Suprapubic skin (tissue), 4 donors: ENCODE measurements around the gene EPHA4. TPM values are rescaled to one million over a fixed set of nuclear protein-coding genes. Genes with fewer than 3 reads are reported as not detected.
A peak's percentile ranks its signal among the peaks of the same experiment; 100 is the strongest.

ENCODE experiments used
- DNase-seq, 2 donors: peaks; one replicate each; pipeline ENCODE4 v3.0.0-alpha.2; 2019; ENCODE audit warnings: low spot score in 2 of 2
- H3K27ac ChIP-seq: fragments of 200-600 bp; sonication (generic); one replicate; pipeline ENCODE4 v1.5.1; 2019
- H3K27me3 ChIP-seq: fragments of 200-600 bp; sonication (generic); one replicate; pipeline ENCODE4 v1.5.1; 2019
- H3K36me3 ChIP-seq: fragments of 200-600 bp; sonication (generic); one replicate; pipeline ENCODE4 v1.5.1; 2019
- H3K4me1 ChIP-seq: fragments of 200-600 bp; sonication (generic); one replicate; pipeline ENCODE4 v1.5.1; 2019
- H3K4me3 ChIP-seq: fragments of 200-600 bp; sonication (generic); one replicate; pipeline ENCODE4 v1.5.1; 2019; ENCODE audit warnings: mild to moderate bottlenecking
- H3K9me3 ChIP-seq: fragments of 200-600 bp; sonication (generic); one replicate; pipeline ENCODE4 v1.5.1; 2019
- EP300 ChIP-seq: sonication (generic); formaldehyde crosslinking; IDR thresholded peaks from one replicate; pipeline ENCODE4 v1.6.1; 2017; ENCODE audit warnings: antibody characterized with exemption
- POLR2A ChIP-seq, 2 donors: fragments of 450-650 bp; IDR thresholded peaks; one replicate each; pipeline ENCODE4 v1.6.1; 2017; ENCODE audit warnings: antibody characterized with exemption in 2 of 2, mild to moderate bottlenecking in 2 of 2, moderate library complexity in 2 of 2
- POLR2AphosphoS5 ChIP-seq, 3 donors: sonication (generic); formaldehyde crosslinking; IDR thresholded peaks; one replicate each; pipeline ENCODE4 v1.6.1; 2017; ENCODE audit warnings: antibody characterized with exemption in 3 of 3
- WGBS: methylation state at CpG from one replicate; pipeline ENCODE4 v1.1.5; 2018; 5-methylcytosine and 5-hydroxymethylcytosine counted together
- total RNA-seq, 4 donors: library from RNA; depleted of rRNA; stranded (reverse); fragments of >200 nt; gene quantifications; one replicate each; pipeline ENCODE4 v1.1.0, GENCODE V29; 2016
- TF ChIP-seq, protein P1 (sequence below), 2 donors: fragments of 200-600 bp in 1 of 2; fragments of 450-650 bp in 1 of 2; sonication (generic) in 1 of 2; IDR thresholded peaks; one replicate each; pipeline ENCODE4 v1.5.1; 2016 to 2019; ENCODE audit warnings: antibody characterized with exemption in 2 of 2, mild to moderate bottlenecking in 1 of 2, moderate library complexity in 1 of 2

Gene EPHA4
- total RNA-seq, 4 donors from 2014 or later: 49.9 to 70.6 (median 67.8) TPM

DNA sequence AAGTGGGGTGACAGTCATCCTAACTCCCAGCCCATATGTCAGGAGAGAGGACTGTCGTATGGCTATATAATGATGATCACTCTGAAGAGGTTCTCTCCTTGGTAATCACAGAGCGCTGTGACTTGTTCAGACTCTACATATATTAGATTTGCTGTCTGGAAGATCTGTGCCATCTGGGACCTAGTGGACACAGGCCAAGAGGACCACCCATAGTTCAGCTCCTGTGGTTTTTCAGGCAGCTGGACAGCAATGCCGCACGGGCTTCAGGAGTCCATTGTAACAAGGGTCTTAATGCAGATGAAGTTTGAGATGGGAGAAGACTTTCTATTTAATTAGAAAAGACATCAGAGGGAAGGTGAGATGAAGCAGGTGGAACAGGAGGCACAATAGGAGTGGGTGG lies 40.1 kb upstream of the EPHA4 start:
- Histone ChIP-seq H3K4me3 (no peak overlapping the region), H3K4me1 (peaks cover 25% of the 10 kb centered on the region), H3K27ac (no peak overlapping the region), H3K27me3 (no peaks in the 10 kb centered on the region), H3K36me3 (no peaks in the 10 kb centered on the region), H3K9me3 (no peaks in the 10 kb centered on the region)
- DNase-seq: no peak
- no peak for TF ChIP-seq POLR2A (IDR thresholded peaks at IDR 0.05)
- TF ChIP-seq, protein P1, sequence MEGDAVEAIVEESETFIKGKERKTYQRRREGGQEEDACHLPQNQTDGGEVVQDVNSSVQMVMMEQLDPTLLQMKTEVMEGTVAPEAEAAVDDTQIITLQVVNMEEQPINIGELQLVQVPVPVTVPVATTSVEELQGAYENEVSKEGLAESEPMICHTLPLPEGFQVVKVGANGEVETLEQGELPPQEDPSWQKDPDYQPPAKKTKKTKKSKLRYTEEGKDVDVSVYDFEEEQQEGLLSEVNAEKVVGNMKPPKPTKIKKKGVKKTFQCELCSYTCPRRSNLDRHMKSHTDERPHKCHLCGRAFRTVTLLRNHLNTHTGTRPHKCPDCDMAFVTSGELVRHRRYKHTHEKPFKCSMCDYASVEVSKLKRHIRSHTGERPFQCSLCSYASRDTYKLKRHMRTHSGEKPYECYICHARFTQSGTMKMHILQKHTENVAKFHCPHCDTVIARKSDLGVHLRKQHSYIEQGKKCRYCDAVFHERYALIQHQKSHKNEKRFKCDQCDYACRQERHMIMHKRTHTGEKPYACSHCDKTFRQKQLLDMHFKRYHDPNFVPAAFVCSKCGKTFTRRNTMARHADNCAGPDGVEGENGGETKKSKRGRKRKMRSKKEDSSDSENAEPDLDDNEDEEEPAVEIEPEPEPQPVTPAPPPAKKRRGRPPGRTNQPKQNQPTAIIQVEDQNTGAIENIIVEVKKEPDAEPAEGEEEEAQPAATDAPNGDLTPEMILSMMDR (IDR thresholded peaks at IDR 0.05): no peak
- TF ChIP-seq EP300: no peak
- TF ChIP-seq POLR2AphosphoS5 (IDR thresholded peaks at IDR 0.05): no peak
- 69% methylated on average over 4 of the region's 4 CpGs for WGBS

DNA sequence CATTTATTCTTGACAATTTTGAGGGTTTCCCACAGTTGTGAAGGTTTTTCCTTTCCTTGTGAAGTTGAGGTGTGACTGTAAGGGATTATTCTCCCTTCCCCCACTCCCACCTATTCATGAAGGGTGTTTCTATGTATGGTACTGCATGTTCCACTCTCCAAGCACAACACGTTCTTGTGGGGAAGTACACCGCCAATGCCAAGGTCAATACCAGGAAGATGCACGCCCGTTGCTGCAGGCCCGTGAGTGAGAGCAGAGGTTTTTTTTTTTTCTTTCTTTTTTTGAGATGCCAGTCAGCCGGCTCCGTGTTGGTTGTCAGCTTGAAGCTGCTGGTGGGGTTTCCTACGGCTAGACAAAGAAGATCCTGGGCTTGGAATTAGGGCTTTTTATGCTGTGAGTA lies 38.6 kb upstream of the EPHA4 start:
- no peaks in the 10 kb centered on the region for H3K27me3 ChIP-seq
- H3K4me3 ChIP-seq: peak overlapping the region; percentile 19
- WGBS: 45% methylated on average over 8 of the region's 8 CpGs
- no peaks in the 10 kb centered on the region for H3K9me3 ChIP-seq
- TF ChIP-seq POLR2AphosphoS5 (IDR thresholded peaks at IDR 0.05): peak in 1 of 3 donors; percentile 90
- TF ChIP-seq, protein P1 (IDR thresholded peaks at IDR 0.05): no peak
- no peak for DNase-seq
- H3K4me1 ChIP-seq: peaks cover 25% of the 10 kb centered on the region
- H3K36me3 ChIP-seq: no peaks in the 10 kb centered on the region
- H3K27ac ChIP-seq: peak overlapping the region; percentile 70

DNA sequence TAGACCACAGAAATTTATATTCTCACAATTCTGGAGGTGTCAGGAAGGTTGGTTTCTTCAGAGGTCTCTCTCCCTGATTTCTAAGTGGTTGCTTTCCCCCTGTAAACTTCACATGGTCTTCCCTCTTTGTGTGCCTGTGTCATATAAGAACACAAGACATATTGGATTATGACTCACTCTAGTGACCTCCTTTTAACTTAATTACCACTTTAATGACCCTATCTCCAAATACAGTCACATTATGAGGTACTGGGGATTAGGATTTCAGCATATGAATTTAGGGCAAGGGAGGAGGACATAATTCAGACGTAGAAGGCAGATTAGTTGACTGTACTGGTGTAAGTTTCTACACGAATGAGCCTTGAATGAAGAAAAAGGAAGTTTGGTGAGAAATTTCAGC lies 38.2 kb upstream of the EPHA4 start:
- Histone ChIP-seq H3K27me3 (no peaks in the 10 kb centered on the region), H3K36me3 (no peaks in the 10 kb centered on the region), H3K27ac (peak overlapping the region; percentile 59), H3K9me3 (no peaks in the 10 kb centered on the region), H3K4me3 (no peak overlapping the region), H3K4me1 (peaks cover 25% of the 10 kb centered on the region)
- no peak for TF ChIP-seq POLR2AphosphoS5 (IDR thresholded peaks at IDR 0.05)
- TF ChIP-seq POLR2A (IDR thresholded peaks at IDR 0.05): no peak
- TF ChIP-seq, protein P1 (IDR thresholded peaks at IDR 0.05): no peak
- TF ChIP-seq EP300: no peak
- 63% methylated on average over 2 of the region's 2 CpGs for WGBS
- DNase-seq: no peak

DNA sequence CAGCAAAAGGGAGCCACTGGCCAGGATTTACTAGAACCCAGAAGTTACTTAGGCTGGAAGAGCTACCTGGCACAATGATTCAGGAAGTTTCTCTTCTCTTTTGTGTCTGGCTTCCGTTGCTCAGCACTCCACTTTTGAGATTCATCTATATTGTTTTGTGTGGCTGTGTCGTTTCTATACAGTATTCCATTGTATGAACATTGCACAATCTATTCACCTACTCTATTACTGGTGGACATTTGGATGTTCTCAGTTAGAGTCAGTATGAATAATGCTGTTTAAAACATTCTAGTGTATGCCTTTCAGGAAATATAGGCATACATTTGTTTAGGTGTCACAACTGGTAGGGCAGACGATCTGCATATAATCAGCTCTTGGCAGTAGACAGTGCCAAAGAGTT lies 36.3 kb upstream of the EPHA4 start:
- TF ChIP-seq POLR2A (IDR thresholded peaks at IDR 0.05): no peak
- no peak for TF ChIP-seq POLR2AphosphoS5 (IDR thresholded peaks at IDR 0.05)
- TF ChIP-seq, protein P1 (IDR thresholded peaks at IDR 0.05): no peak
- no peak for TF ChIP-seq EP300
- 57% methylated on average over 3 of the region's 3 CpGs for WGBS

DNA sequence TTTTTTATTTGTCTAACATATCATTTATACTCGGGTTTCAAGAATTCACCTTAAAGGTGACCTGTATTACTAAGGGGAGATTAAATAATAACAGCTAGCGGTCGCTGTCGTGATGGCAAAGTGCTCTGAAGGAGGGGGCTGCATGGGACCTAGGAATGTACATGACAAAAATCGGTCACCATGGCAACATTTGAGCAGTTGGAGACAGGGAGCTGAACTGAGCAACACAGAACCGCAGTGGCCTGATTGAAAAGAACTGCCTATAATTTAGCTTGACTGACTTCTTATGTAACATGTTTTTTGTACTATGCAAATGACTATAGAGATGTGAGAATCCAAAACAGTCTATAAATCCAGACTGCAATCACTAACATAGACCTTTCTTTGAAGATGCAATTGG lies 34.3 kb upstream of the EPHA4 start:
- Histone ChIP-seq H3K9me3 (no peaks in the 10 kb centered on the region), H3K27ac (no peak overlapping the region), H3K27me3 (no peaks in the 10 kb centered on the region), H3K4me3 (no peak overlapping the region), H3K36me3 (no peaks in the 10 kb centered on the region), H3K4me1 (peaks cover 17% of the 10 kb centered on the region)
- WGBS: 77% methylated on average over 6 of the region's 6 CpGs
- TF ChIP-seq EP300 (no peak), POLR2A (IDR thresholded peaks at IDR 0.05) (no peak), POLR2AphosphoS5 (IDR thresholded peaks at IDR 0.05) (no peak)
- TF ChIP-seq, protein P1 (IDR thresholded peaks at IDR 0.05): no peak
- no peak for DNase-seq

More for the DNA sequence above, 36.3 kb upstream of the EPHA4 start:
- DNase-seq: no peak
- H3K27me3 ChIP-seq: no peaks in the 10 kb centered on the region
- peaks cover 25% of the 10 kb centered on the region for H3K4me1 ChIP-seq
- H3K27ac ChIP-seq: no peak overlapping the region
- no peak overlapping the region for H3K4me3 ChIP-seq
- no peaks in the 10 kb centered on the region for H3K9me3 ChIP-seq
- H3K36me3 ChIP-seq: no peaks in the 10 kb centered on the region
